Stimulated activated CD8-positive, alpha-beta memory T cell treated with anti-CD3 and anti-CD28 coated beads, Interleukin-12 subunit alpha, Interleukin-12 subunit beta, amount 100 ng/mL, for 1 hour (primary cell): ENCODE measurements around the gene ZC2HC1B.

ENCODE experiments used
- DNase-seq: peaks from one replicate; pipeline ENCODE4 v3.0.0-alpha.2; 2020; ENCODE audit warnings: low read depth

The ZC2HC1B gene

DNA sequence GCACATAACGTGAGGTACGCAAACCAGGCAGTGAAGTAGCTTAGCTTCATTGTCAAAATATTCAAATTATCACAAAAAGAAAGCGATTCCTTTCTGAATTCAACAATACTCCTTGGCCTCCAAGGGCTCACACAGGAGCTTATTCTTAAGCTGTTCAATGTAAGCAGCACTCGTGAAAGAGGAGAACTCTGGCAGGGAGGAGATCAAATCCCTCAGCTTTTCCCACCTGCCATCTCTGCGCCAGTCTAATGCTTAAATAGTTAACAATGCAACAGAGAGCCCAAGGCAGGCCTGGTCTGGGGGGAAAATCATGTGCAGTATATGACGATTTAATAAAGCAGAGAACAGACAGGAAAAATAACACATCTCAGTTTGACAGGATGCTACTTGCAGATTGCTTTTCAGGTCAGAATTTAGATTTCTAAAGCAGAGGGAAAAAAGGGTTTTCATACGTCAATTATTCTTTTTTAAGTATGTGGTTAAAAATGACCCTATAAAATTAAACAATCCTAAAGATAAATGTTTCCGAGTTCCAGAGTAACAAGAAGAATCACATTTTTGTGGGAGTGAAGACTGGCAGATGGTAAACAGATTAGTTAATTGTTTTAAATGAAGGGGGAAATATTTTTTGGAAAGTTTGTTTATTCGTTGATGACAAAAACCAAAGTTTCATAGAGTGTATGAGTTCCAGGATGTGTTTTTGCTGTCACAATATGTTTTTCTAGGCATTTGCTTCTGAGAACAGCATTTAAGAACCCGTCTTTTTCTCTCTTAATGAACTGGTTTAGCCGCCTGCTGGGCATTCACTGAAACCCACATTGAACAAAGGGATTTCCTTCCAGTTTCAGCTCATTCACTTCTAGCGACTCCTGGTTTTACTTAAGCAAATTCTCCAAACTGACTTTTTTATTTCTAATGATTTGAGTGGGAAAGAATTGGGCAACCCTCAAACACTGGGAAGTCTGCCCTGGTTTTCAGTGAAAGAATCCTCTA, 97.9 kb downstream of the ZC2HC1B start:
- no peak for DNase-seq

DNA sequence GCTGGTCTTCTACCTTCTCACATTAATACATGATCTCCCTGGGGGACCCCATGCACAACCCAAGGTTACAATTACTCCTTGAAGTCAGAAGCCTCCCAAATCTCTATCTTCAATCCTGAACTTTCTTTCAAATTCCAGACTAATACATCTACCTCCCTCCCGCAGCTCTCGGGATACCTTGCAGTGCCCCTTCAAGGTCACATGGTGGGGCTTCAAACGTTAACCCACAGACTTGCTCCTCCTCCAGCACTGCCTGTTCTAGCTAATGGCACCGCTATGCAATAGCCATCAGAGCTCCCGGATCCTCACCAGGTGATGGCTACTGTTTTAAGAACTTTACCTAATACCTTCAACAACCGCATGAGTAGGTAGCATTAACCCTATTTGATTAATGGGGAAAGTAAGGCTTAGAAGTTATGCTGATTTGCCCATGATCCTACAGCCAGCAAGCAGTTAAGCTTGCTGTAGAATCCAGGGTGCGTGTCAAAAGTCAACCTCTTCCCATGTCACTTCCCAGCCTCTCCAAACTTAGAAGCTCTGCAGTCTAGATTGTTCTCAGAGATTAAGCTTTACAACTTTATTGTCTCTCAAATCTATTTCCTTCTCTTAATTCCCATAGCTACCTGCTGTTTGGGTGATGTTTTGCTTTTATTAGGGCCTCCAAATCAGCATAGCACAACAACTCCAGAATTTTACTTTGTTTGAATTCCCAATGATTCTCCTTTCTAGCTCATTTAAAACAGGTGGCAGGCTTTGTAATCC, 99.1 kb downstream of the ZC2HC1B start:
- DNase-seq = no peak

DNA sequence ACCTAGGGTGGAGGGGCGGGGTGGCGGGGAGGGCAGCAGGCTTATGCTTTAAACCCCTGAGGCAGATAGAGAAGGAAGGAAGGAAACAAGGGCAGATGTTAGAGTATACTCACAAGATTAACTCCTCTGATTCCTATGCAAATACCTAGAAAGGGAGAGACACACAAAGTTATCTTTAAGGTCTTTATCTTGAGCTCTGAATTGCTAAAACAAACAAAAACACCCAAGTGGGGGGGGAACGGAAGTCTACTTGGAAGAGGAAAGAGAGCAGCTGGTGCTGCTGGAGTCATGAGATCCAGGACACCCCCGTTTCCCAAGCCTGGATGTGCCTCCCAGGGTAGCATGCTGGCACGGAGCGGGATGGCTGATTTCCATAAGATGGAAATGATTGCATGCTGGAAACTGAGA, 100.4 kb downstream of the ZC2HC1B start:
- no peak for DNase-seq

DNA sequence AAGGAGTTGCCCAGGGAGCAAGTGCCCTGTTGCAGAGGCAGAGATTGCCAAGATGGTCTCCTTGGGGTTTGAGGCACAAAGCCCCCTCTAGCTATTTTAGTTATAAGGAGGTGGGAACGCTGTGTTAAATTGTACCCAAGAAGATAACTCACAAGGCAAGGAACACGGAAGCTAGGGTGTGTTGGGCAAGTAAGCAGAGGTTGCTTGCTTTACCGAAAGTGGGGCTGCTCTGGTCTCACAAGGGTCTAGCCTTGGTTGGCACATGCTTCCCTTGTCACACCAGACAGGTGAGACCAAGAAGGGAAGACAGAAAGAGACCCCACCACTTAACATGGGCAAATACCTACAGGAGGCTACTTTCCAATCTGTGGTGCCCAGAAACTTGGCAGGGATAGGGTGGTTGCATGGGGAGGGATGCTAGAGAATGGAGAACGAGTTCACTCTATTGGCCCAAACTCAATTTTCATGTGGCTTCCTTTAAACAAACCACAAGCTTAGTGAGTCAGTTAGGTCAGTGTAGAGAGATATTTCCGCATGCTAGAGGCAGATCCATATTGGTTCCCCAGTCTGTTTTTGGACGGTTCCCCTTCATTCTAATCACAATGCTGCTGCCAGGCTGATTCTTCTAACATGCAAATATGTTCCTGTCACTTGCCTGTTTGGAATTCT, 101.4 kb downstream of the ZC2HC1B start:
- DNase-seq = no peak

DNA sequence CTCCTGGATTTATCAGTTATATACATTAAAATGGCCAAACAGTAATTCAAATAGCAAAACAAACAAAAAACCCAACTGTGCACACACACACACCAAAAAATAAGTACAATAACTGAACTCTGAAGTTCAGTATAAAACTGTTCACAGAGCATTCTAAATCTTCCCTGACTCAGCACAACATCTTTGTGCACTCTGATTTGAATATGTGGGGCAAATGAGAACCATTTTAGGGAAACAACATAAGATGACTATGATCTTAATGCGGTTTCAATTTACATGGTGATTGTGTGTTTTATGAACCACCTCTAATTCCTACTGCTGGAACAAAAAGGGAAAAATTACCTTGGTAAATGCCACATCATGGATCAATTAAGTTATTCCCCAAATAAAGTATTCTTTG, 102.0 kb downstream of the ZC2HC1B start:
- DNase-seq = no peak

DNA sequence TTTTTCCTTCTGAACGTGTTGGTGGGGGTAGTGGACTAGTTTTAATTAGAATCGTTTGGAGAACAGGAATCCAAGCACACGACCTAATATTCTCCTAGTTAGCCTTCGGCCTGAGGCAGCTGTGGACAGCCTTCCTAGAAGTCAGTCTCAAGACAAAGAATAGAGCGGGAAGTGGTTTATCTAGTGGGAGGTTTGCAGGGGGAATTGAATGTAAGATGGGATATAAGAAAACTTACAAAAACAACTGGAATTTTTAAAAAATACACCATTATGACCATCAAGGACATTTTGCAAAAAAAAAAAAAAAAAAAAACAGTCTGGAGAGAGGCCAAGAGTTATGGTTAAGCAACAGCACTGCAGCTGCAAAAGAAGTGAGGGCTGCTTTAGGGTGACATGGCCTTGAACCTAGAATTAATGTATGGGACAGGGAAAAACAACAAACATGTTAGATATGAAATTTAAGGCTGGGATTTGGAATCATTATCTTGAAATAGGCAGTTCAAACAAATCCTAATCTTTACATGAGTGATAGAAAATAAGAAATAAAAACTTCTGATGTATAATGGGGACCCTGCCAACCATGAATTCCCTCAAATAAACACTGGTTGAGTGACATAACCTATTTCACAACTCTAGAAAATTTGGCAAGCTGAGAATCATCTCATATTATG, 103.6 kb downstream of the ZC2HC1B start:
- no peak for DNase-seq

DNA sequence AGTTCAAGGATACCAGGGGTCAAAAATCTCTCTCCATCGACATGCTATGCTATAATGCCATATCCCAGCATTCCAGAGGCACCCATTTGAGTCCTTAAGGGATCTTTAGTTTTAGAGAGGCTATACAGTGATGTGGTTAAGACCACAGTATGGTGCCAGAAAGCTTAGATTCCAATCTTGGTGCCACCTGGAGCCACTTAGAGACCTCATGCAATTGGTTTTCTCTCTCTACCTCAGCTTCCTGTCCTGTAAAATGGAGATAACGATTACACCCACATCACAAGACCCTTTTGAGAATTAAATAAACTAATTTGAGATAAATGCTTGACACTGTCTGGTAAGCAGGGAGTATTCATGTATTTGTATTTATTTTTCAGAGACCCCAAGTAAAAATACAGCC, 104.8 kb downstream of the ZC2HC1B start:
- no peak for DNase-seq

DNA sequence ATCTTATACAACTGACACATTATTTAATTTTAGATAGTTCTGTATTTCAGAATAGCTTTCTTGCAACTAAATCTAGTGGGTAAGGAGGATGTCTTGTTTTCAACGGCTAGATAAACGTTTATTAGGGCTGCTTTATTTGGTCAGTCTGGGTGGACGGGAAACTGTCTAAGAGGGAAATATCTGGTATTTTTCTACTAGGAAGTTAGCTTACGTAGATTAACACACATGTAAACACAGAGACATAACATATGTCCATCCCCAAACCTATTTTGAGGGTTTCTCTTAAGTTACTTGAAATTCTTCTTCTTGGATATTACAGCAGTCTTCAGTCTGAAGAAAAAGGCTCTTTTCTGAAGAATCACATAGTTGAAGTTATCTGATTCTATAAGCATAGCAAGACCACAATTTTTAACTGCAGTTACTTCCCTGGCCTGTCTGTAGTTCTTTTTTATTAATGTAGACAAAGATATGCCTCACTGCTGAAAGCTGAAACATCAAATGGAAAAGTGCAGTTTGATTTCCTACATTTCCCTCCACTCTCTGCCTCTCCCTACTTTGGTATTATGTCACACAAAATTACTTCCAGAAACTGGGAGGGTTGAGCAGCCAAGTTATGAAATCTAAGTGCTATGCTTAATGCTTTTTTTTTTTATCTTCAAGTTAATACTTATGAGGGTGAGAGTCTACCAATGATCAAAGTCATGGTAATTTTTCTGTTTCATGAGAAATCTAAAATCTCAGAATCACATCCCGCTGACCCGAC, 106.4 kb downstream of the ZC2HC1B start:
- no peak for DNase-seq

DNA sequence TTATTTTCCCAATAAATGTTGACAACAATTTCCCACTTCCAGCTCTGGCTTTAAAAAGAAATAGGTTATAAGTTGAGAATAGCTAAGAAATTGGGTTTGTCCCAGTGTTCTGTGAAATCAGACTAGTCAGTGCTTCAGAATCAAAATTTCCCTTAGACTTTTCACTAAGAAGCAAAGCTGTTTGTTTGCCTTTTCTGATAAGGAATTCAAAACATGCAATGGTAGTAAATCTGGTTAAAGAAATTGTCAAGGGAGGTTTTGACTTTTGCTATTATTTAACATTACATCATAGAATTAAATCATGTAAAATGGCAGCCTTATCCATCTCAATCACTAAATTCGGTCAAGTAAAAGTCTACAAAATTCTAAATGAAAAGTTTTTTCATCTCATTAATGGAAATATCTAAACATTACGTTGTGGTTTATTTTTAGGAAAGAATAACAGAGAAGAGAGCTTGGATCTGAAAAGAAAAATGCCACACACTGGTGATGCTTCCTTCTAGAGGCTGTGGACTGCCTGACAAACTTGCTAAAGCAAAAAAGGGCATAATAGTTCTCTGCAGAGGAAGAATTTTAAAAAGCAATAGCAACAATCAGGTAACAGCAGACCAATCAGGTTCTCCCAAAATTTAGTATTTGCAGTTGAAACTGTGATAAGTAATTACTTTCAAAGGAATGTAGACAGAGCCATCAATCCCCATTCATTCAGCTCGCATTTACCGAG, 107.4 kb downstream of the ZC2HC1B start:
- no peak for DNase-seq

DNA sequence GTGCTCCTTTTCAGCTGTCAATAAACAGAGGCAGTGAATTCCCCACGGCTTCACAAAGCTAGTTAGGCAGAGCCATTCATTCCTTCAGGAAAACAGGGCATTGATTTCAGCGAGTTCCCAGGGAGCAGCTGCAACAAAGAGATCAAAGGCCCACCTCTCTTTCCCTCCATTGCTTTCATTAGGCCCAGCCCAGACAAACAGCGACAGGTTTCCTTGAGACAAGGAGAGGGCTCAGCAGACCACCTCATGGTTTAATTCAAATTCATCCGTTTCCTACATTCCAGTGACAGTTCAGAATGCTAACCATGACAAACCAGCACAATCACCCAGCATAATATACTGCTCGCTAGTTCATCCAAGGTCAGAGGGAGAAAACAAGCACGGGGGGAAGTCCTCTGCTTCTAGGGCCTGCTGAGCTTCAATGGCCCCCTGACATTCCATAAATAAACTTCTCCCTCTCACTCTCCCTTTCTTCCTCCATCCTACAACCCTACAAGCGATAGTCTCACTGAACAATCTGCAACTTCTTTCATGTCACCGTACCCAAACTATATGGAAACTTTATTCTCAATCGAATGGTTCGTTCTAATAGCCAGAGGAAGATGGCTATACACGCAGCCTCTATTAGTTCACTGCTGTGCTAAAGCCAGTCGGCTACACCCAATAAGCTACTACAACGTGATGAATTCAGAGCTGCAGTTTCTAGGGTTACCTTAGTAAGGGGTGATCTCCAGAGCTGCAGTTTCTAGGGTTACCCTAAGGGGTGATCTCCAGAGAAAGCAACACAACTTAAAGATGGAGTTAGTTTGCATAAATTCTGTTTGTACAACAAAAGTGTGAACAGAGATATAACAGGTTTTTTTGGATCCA, 109.1 kb downstream of the ZC2HC1B start:
- DNase-seq = no peak

DNA sequence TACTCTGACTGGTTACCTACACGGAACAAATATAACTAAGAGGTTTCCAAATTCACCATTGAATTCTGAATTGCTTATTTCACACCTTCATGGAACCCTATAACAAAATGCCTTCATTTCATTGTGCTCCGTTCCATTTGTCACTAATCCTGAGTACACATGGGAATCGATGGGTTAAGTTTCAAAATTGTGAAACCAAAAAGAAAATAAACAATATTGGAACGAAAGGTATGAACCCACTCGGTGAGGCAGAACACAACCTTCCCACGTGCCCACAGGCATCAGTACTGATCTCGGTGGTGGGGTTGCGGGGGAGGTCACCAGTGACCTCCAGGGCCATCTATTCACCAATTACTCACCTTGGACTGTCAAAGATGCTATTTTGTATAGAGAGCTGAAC, 109.8 kb downstream of the ZC2HC1B start:
- DNase-seq = no peak

DNA sequence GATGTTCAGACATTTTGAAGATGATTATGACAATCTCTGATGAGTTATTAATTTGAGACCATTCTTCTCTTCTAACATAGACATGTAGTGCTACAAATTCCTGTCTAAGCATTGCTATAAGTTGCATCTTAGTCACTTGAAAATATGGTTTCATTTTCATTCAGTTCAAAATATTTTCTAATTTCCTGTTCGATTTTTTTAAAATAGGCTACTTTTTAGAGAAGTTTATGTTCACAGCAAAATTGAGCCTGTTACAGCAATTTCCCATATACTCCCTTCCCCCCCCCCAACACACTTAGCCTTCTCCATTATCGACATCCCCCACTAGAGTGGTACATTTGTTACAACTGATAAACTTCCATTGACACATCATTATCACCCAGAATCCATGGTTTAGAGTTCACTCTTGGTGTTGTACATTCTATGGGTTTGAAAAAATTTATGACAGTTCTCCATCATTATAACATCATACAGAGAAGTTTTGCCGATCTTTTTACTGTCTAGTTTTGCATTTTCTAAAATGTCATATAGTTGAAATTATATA, 112.6 kb downstream of the ZC2HC1B start:
- DNase-seq = no peak

DNA sequence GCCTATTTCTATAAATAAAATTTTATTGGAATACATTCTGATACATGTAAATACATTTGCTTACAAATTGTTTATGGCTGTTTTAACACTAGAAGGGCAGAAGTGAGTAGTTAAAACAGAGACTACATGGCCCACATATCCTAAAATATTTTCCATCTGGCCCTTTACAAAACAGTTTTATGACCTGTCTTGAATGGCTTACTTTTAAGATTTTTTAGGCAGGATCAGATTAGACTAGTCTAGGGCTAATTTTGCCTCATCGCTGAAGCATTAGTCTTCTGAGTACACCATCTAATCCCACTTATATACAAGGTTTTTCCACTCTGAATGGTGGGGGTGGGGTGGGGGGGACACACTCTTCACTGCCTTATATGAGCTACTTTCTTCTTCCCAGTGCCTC, 116.6 kb downstream of the ZC2HC1B start:
- no peak for DNase-seq

DNA sequence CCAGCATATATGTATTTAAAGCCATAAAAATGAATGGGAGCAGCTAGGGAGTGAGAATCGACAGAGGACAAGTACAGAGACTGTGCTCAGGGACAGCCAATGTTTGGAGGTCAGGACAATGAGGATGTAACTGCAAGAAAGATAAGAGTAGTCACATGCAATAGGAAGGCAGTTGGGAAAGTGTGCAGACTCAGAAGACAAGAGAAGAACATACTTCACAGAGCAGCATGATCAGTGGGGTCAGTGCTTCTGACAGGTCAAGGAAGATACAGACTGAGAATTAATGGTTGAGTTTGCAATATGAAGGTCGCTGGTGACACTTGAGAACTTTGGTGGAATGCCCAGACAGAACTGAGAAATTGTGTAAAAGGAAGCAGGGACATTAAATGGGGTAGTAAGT, 118.7 kb downstream of the ZC2HC1B start:
- DNase-seq = no peak

DNA sequence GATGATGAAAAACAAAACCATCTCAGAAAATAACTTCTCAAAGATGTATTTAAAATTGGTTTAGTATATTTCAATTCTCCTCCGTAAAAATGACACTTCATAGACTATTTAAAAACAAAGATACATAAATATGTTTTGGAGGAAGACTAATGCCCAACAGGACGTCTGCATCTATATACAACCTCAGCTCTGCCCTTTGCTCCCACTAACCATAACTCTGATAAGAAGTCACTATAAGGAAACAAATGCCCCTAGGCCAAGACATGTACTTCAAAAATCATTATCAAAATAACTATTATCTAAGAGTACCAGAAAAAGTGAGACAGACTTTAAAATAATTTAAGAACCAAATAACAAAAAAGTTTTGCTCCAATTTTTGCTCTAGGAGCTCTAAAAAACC, 120.4 kb downstream of the ZC2HC1B start:
- no peak for DNase-seq

DNA sequence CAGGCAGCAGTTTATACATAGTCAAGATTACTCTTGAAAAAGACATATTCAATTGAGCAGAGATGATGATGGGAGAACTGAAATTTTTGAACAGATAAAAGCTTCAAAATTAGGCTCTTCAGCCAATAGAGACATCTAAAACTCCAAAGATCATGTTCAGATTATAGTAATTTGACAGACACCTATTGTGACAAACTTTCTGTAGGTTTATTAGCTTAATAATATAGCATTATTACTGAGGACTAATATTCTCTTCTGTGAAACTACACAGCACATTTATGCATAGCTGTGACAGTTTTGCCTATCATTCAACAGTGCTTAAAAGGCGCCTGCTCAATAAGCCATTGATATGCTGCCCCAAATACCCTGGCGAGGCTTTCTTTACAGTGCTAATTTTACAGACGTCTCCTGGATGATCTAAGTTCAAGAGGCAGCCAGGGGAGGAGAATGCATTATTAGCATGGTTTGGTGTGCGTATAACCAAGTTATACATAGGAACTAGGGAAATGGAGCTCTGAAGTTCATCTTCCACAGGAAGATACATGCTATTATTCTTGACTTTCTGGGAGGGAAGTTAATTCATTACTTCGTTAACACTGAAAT, 122.3 kb downstream of the ZC2HC1B start:
- DNase-seq = no peak
